GM12878 (cell line): ENCODE results near the gene SPATA9. TPM values are rescaled to one million over a fixed set of nuclear protein-coding genes. Genes with fewer than 3 reads are reported as not detected.

ENCODE experiments used
- CBFB ChIP-seq: IDR thresholded peaks from 2 replicates; pipeline ENCODE4 v1.6.1; 2016; ENCODE audit warnings: antibody characterized with exemption, low read depth
- FOS ChIP-seq: IDR thresholded peaks from 3 replicates; pipeline ENCODE4 v1.6.1; 2011; ENCODE audit warnings: borderline replicate concordance; ENCODE audit not compliant: insufficient read length; ENCODE audit errors: extremely low read depth
- IRF4 ChIP-seq: IDR thresholded peaks from 2 replicates; pipeline ENCODE4 v1.6.1; 2011; ENCODE audit warnings: low read depth, low read length
- KDM1A ChIP-seq: fragments of 200-600 bp; sonication (generic); IDR thresholded peaks from 2 replicates; pipeline ENCODE4 v1.6.1; 2016; ENCODE audit warnings: borderline replicate concordance
- MAX ChIP-seq: IDR thresholded peaks from 2 replicates; pipeline ENCODE4 v1.6.1; 2012; ENCODE audit warnings: low read depth, low read length, improper control_type of control experiment
- MEF2B ChIP-seq: fragments of 450-650 bp; IDR thresholded peaks from 2 replicates; pipeline ENCODE4 v1.6.1; 2018; ENCODE audit warnings: mild to moderate bottlenecking, moderate library complexity; ENCODE audit not compliant: partially characterized antibody, poor library complexity, severe bottlenecking
- NFXL1 ChIP-seq: fragments of 450-650 bp; IDR thresholded peaks from 2 replicates; pipeline ENCODE4 v1.6.1; 2017; ENCODE audit warnings: antibody characterized with exemption, mild to moderate bottlenecking, borderline replicate concordance
- NRF1 ChIP-seq: conservative IDR thresholded peaks from 2 replicates; pipeline ENCODE4 v1.6.1; 2011; ENCODE audit warnings: mild to moderate bottlenecking, low read depth, low read length, improper control_type of control experiment
- RAD21 ChIP-seq: IDR thresholded peaks from 2 replicates; pipeline ENCODE4 v1.6.1; 2011; ENCODE audit warnings: mild to moderate bottlenecking, low read depth, low read length, moderate library complexity; ENCODE audit not compliant: insufficient read depth
- SREBF1 ChIP-seq: IDR thresholded peaks from 2 replicates; pipeline ENCODE4 v1.6.1; 2012; ENCODE audit warnings: mild to moderate bottlenecking, low read length
- polyA plus RNA-seq, 11 experiments: library from polyadenylated mRNA; depleted of rRNA in 4 of 11; unstranded in 6 of 11; stranded (reverse) in 5 of 11; fragments of >200 nt; fragmentation: Nextera tagmentation in 4 of 11; fragmentation: Illumina TruSeq in 1 of 11; extraction: Ambion mirVana in 4 of 11; extraction: Trizol in 1 of 11; gene quantifications; 1 replicate in 1 of 11; 2 replicates in 10 of 11; pipeline versions ENCODE4 v1.2.1 to v1.2.3, GENCODE V29; 2011 to 2016; ENCODE audit warnings: inconsistent platforms in 2 of 11, missing spikeins in 2 of 11, low read depth in 1 of 11
- total RNA-seq, 4 experiments: library from RNA; depleted of rRNA in 3 of 4; stranded (reverse); fragments of >200 nt in 3 of 4; fragmentation: Illumina TruSeq in 1 of 4; extraction: Trizol in 1 of 4; gene quantifications; 2 replicates each; pipeline versions ENCODE4 v1.2.1 to v1.2.3, GENCODE V29; 2013 to 2021
- TF ChIP-seq, protein P1 (sequence below): IDR thresholded peaks from 2 replicates; pipeline ENCODE4 v1.6.1; 2012; ENCODE audit warnings: mild to moderate bottlenecking, low read depth, low read length
- TF ChIP-seq, protein P2 (sequence below): fragments of 450-650 bp; IDR thresholded peaks from 2 replicates; pipeline ENCODE4 v1.6.1; 2017; ENCODE audit warnings: mild to moderate bottlenecking, moderate library complexity
- TF ChIP-seq, protein P3 (sequence below): IDR thresholded peaks from 2 replicates; pipeline ENCODE4 v1.6.1; 2011; ENCODE audit warnings: borderline replicate concordance, low read depth, mild to moderate bottlenecking, moderate library complexity, mixed read lengths, low read length; ENCODE audit not compliant: insufficient read depth; ENCODE audit errors: extremely low read length
- TF ChIP-seq, protein P4 (sequence below): fragments of 450-650 bp; formaldehyde crosslinking; IDR thresholded peaks from 2 replicates; pipeline ENCODE4 v1.4.0; 2020; ENCODE audit warnings: mild to moderate bottlenecking, moderate library complexity
- TF ChIP-seq, protein P5 (sequence below): fragments of 450-650 bp; IDR thresholded peaks from 2 replicates; pipeline ENCODE4 v1.6.1; 2014; ENCODE audit warnings: mild to moderate bottlenecking

The SPATA9 gene
- total and polyA plus RNA-seq, 10 of the 15 experiments (the other 5 are each of a cell fraction or from before 2014, with no cell fraction given), result 0.11 to 0.49 (median 0.16) TPM; not detected in 1

DNA sequence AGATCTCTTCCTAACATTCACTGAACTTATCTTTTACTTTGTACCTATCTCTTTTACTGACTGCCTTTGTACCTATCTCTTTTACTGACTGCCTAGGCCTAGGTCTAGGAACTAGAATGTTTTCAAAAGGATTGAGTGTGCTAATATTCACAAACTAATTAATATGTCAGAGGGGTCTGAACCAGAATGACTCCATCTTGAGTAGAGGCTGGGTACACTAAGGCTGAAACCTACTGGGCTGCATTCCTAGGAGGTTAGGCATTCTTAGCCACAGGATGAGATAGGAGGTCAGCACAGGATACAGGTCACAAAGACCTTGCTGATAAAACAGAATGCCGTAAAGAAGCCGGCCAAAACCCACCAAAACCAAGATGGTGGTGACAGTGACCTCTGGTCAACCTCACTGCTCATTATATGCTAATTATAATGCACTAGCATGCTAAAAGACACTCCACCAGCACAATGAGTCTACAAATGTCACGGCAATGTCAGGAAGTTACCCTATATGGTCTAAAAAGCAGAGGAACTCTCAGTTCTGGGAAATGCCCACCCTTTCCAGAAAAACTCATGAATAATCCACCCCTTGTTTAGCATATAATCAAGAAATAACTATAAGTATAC is 45.8 kb upstream of the SPATA9 start (continued):
- TF ChIP-seq, protein P1, sequence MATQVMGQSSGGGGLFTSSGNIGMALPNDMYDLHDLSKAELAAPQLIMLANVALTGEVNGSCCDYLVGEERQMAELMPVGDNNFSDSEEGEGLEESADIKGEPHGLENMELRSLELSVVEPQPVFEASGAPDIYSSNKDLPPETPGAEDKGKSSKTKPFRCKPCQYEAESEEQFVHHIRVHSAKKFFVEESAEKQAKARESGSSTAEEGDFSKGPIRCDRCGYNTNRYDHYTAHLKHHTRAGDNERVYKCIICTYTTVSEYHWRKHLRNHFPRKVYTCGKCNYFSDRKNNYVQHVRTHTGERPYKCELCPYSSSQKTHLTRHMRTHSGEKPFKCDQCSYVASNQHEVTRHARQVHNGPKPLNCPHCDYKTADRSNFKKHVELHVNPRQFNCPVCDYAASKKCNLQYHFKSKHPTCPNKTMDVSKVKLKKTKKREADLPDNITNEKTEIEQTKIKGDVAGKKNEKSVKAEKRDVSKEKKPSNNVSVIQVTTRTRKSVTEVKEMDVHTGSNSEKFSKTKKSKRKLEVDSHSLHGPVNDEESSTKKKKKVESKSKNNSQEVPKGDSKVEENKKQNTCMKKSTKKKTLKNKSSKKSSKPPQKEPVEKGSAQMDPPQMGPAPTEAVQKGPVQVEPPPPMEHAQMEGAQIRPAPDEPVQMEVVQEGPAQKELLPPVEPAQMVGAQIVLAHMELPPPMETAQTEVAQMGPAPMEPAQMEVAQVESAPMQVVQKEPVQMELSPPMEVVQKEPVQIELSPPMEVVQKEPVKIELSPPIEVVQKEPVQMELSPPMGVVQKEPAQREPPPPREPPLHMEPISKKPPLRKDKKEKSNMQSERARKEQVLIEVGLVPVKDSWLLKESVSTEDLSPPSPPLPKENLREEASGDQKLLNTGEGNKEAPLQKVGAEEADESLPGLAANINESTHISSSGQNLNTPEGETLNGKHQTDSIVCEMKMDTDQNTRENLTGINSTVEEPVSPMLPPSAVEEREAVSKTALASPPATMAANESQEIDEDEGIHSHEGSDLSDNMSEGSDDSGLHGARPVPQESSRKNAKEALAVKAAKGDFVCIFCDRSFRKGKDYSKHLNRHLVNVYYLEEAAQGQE, result no peak
- no peak for TF ChIP-seq FOS
- TF ChIP-seq, protein P2, sequence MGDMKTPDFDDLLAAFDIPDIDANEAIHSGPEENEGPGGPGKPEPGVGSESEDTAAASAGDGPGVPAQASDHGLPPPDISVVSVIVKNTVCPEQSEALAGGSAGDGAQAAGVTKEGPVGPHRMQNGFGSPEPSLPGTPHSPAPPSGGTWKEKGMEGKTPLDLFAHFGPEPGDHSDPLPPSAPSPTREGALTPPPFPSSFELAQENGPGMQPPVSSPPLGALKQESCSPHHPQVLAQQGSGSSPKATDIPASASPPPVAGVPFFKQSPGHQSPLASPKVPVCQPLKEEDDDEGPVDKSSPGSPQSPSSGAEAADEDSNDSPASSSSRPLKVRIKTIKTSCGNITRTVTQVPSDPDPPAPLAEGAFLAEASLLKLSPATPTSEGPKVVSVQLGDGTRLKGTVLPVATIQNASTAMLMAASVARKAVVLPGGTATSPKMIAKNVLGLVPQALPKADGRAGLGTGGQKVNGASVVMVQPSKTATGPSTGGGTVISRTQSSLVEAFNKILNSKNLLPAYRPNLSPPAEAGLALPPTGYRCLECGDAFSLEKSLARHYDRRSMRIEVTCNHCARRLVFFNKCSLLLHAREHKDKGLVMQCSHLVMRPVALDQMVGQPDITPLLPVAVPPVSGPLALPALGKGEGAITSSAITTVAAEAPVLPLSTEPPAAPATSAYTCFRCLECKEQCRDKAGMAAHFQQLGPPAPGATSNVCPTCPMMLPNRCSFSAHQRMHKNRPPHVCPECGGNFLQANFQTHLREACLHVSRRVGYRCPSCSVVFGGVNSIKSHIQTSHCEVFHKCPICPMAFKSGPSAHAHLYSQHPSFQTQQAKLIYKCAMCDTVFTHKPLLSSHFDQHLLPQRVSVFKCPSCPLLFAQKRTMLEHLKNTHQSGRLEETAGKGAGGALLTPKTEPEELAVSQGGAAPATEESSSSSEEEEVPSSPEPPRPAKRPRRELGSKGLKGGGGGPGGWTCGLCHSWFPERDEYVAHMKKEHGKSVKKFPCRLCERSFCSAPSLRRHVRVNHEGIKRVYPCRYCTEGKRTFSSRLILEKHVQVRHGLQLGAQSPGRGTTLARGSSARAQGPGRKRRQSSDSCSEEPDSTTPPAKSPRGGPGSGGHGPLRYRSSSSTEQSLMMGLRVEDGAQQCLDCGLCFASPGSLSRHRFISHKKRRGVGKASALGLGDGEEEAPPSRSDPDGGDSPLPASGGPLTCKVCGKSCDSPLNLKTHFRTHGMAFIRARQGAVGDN, result peak; percentile 99
- TF ChIP-seq KDM1A, result no peak
- no peak for TF ChIP-seq NFXL1
- TF ChIP-seq MEF2B, result peak; percentile 53
- no peak for TF ChIP-seq IRF4
- no peak for TF ChIP-seq CBFB
- TF ChIP-seq, protein P3, sequence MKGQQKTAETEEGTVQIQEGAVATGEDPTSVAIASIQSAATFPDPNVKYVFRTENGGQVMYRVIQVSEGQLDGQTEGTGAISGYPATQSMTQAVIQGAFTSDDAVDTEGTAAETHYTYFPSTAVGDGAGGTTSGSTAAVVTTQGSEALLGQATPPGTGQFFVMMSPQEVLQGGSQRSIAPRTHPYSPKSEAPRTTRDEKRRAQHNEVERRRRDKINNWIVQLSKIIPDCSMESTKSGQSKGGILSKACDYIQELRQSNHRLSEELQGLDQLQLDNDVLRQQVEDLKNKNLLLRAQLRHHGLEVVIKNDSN, result no peak
- TF ChIP-seq RAD21, result no peak
- TF ChIP-seq, protein P4, sequence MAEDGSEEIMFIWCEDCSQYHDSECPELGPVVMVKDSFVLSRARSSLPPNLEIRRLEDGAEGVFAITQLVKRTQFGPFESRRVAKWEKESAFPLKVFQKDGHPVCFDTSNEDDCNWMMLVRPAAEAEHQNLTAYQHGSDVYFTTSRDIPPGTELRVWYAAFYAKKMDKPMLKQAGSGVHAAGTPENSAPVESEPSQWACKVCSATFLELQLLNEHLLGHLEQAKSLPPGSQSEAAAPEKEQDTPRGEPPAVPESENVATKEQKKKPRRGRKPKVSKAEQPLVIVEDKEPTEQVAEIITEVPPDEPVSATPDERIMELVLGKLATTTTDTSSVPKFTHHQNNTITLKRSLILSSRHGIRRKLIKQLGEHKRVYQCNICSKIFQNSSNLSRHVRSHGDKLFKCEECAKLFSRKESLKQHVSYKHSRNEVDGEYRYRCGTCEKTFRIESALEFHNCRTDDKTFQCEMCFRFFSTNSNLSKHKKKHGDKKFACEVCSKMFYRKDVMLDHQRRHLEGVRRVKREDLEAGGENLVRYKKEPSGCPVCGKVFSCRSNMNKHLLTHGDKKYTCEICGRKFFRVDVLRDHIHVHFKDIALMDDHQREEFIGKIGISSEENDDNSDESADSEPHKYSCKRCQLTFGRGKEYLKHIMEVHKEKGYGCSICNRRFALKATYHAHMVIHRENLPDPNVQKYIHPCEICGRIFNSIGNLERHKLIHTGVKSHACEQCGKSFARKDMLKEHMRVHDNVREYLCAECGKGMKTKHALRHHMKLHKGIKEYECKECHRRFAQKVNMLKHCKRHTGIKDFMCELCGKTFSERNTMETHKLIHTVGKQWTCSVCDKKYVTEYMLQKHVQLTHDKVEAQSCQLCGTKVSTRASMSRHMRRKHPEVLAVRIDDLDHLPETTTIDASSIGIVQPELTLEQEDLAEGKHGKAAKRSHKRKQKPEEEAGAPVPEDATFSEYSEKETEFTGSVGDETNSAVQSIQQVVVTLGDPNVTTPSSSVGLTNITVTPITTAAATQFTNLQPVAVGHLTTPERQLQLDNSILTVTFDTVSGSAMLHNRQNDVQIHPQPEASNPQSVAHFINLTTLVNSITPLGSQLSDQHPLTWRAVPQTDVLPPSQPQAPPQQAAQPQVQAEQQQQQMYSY (CRISPR knock-in tag), result peak; percentile 94
- no peak for TF ChIP-seq NRF1
- TF ChIP-seq, protein P5, sequence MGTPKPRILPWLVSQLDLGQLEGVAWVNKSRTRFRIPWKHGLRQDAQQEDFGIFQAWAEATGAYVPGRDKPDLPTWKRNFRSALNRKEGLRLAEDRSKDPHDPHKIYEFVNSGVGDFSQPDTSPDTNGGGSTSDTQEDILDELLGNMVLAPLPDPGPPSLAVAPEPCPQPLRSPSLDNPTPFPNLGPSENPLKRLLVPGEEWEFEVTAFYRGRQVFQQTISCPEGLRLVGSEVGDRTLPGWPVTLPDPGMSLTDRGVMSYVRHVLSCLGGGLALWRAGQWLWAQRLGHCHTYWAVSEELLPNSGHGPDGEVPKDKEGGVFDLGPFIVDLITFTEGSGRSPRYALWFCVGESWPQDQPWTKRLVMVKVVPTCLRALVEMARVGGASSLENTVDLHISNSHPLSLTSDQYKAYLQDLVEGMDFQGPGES, result no peak
- TF ChIP-seq SREBF1, result no peak
- TF ChIP-seq MAX, result no peak
